RWPE1 (cell line): ENCODE results near the gene RPS6KB2.

Experiments
- CTCF ChIA-PET: fragments of 350-600 bp; sonication (Branson Sonifier 250); formaldehyde crosslinking; extraction: SDS; loops from one replicate; lab custom pipeline; 2021; lab: Yijun Ruan, JAX
- POLR2A ChIA-PET: fragments of 400-600 bp; formaldehyde crosslinking; extraction: SDS; loops from one replicate; lab custom pipeline; 2020; ENCODE audit warnings: antibody characterized with exemption; ENCODE audit not compliant: low non-redundant PET; lab: Yijun Ruan, JAX
- DNase-seq: peaks from one replicate; pipeline ENCODE4 v3.0.0; 2012; ENCODE audit warnings: low spot score
- H3K27ac ChIP-seq: fragments of 450-650 bp; 2 replicates; pipeline ENCODE4 v1.5.1; 2017
- CTCF ChIP-seq: fragments of 450-650 bp; conservative IDR thresholded peaks from 2 replicates; pipeline ENCODE4 v1.5.1; 2017; ENCODE audit warnings: low read depth, mild to moderate bottlenecking

Gene RPS6KB2

GRCh38 chr11:67428052-67429001 lies at the start of gene RPS6KB2:
Gene RPS6KB2, plus strand, starts transcription at chr11:67428494. Its CDS starts 52 bp downstream, at chr11:67428546.
- peak within 1 kb of the TSS; percentile 84 for H3K27ac ChIP-seq
- no peak for TF ChIP-seq CTCF
- ChIA-PET POLR2A (interaction anchor here (1.0 to 2.3 kb wide), 3 partner anchors 27 to 40 kb away, joined by 3 to 7 read pairs (median 5); partner anchors contain the start of gene PPP1CA), CTCF (interaction anchor here (0.7 to 2.6 kb wide), 2 partner anchors 27 to 831 kb away, joined by 3 to 12 read pairs; partner anchors contain the start of gene PPP1CA)
- peak; percentile 99 for DNase-seq

- TF ChIP-seq CTCF: no peak
- peak overlapping the region; percentile 97 for H3K27ac ChIP-seq
- POLR2A ChIA-PET: interaction anchor here (0.7 kb wide), 1 partner anchor 407 kb away, joined by 3 read pairs; no protein-coding TSS in a partner anchor
- DNase-seq: no peak
- CTCF ChIA-PET: interaction anchor here (0.8 to 5.8 kb wide), 2 partner anchors 27 to 32 kb away, joined by 3 to 113 read pairs; partner anchors contain the start of gene POLD4
Observed at GRCh38 chr11:67378544-67378943, 49.8 kb upstream of the RPS6KB2 start.

GRCh38 chr11:67379061-67380058 lies 48.9 kb upstream of the RPS6KB2 start:
- DNase-seq: peak; percentile 84
- TF ChIP-seq CTCF: no peak
- ChIA-PET CTCF (interaction anchor here (0.6 to 5.8 kb wide), 6 partner anchors 23 to 62 kb away, joined by 3 to 113 read pairs (median 8); partner anchors contain the start of gene POLD4), POLR2A (interaction anchor here (1.0 kb wide), 1 partner anchor 28 kb away, joined by 3 read pairs; no protein-coding TSS in a partner anchor)
- peak overlapping the region; percentile 97 for H3K27ac ChIP-seq

- DNase-seq: no peak
Observed at GRCh38 chr11:67381244-67381972, 46.9 kb upstream of the RPS6KB2 start.

More at GRCh38 chr11:67381244-67381972, 46.9 kb upstream of the RPS6KB2 start:
- CTCF ChIA-PET: interaction anchor here (0.6 to 5.8 kb wide), 13 partner anchors 8 to 495 kb away, joined by 3 to 113 read pairs (median 15); partner anchors contain the start of genes CLCF1, POLD4 and RAD9A
- TF ChIP-seq CTCF: no peak
- H3K27ac ChIP-seq: peak overlapping the region; percentile 97
- POLR2A ChIA-PET: interaction anchor here (1.0 to 2.5 kb wide), 2 partner anchors 27 to 29 kb away, joined by 4 to 7 read pairs; partner anchors contain the start of gene POLD4
